Measurements from ENCODE around the gene FADS1.

- TF ChIP-seq CTCF (IDR thresholded peaks at IDR 0.05), result no peak
- no peak for TF ChIP-seq POLR2A (IDR thresholded peaks at IDR 0.05)
- TF ChIP-seq POLR2AphosphoS5 (IDR thresholded peaks at IDR 0.05), result no peak
Measured at GRCh38 chr11:61753672-61754071, 63.1 kb downstream of the FADS1 start.
